Cardiac muscle cell (in vitro differentiated cells and primary cell): Measurements from ENCODE around the gene SOX6. TPM values are rescaled to one million over a fixed set of nuclear protein-coding genes. Genes with fewer than 3 reads are reported as not detected.

Source experiments
- DNase-seq, 2 donors: peaks; one replicate each; pipeline versions ENCODE4 v3.0.0 to v3.0.0-alpha.2; 2010 to 2017; ENCODE audit warnings: low read depth in 1 of 2, low spot score in 1 of 2
- H3K27ac ChIP-seq: fragments of 200-600 bp; sonication (generic); 2 replicates; pipeline ENCODE4 v1.5.1; 2016
- H3K27me3 ChIP-seq: fragments of 200-600 bp; sonication (generic); 2 replicates; pipeline ENCODE4 v1.6.0; 2016; ENCODE audit warnings: control low read depth
- H3K36me3 ChIP-seq: fragments of 200-600 bp; sonication (generic); 2 replicates; pipeline ENCODE4 v1.5.1; 2016; ENCODE audit warnings: control low read depth
- H3K4me1 ChIP-seq: fragments of 200-600 bp; sonication (generic); 2 replicates; pipeline ENCODE4 v1.8.1; 2017; ENCODE audit warnings: low read depth, mild to moderate bottlenecking, mixed run types
- H3K4me3 ChIP-seq: fragments of 200-600 bp; sonication (generic); 2 replicates; pipeline ENCODE4 v1.5.1; 2016; ENCODE audit warnings: mild to moderate bottlenecking
- H3K9me3 ChIP-seq: fragments of 200-600 bp; sonication (generic); 2 replicates; pipeline ENCODE4 v1.5.1; 2017; ENCODE audit warnings: low read depth, mild to moderate bottlenecking, control low read depth
- CTCF ChIP-seq: IDR thresholded peaks from 2 replicates; pipeline ENCODE4 v1.5.1; 2012; ENCODE audit warnings: low read depth, mild to moderate bottlenecking, low read length
- polyA plus RNA-seq: library from polyadenylated mRNA; unstranded; fragments of >200 nt; fragmentation: Nextera tagmentation; extraction: Ambion mirVana; gene quantifications from 2 replicates; pipeline ENCODE4 v1.2.1, GENCODE V29; 2016
- total RNA-seq: library from RNA; depleted of rRNA; stranded (reverse); fragments of >200 nt; gene quantifications from 2 replicates; pipeline ENCODE4 v1.2.3, GENCODE V29; 2016

Gene SOX6
- 7.6 and 9.6 TPM in 2 replicates for total RNA-seq
- 3.7 and 7.0 TPM in 2 replicates for polyA plus RNA-seq

- Histone ChIP-seq H3K4me3 (no peak within 1 kb of the TSS), H3K27ac (no peak within 1 kb of the TSS), H3K27me3 (peaks cover 10% of the 10 kb centered on the region), H3K4me1 (peaks cover 8% of the 10 kb centered on the region), H3K36me3 (no peaks in the 10 kb centered on the region), H3K9me3 (no peaks in the 10 kb centered on the region)
- peak; percentile 9 to 41 for DNase-seq
- TF ChIP-seq CTCF: no peak
Observed at GRCh38 chr11:16356057-16356760, at the start of gene SOX6. SOX6 (minus strand) TSS chr11:16356546; CDS start chr11:16341248, 15,298 bp downstream.

GRCh38 chr11:16404781-16405285 lies 48.5 kb upstream of the SOX6 start:
- Histone ChIP-seq H3K27me3 (peaks cover 63% of the 10 kb centered on the region), H3K4me1 (no peaks in the 10 kb centered on the region), H3K27ac (no peak overlapping the region), H3K9me3 (no peaks in the 10 kb centered on the region), H3K4me3 (no peak overlapping the region), H3K36me3 (no peaks in the 10 kb centered on the region)
- DNase-seq: no peak
- no peak for TF ChIP-seq CTCF

DNA sequence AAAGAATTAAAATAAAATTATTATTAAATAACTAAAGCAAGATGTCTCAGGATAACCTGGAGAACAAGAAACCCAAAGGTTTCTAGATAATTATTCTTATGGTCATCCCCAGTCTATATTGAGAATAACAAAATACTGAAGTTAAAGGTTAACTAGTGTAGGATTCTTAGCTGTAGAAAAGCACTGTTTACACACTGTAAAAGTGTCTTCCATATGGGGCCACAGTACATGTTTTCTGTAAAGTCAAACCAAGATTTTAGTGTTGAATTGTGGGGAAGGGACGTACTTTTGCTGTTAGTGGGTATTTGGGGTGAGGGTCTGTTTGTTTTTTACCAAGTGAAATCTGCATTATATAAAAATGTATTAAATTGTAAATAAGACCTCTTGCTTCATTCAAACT lies 47.5 kb upstream of the SOX6 start:
- no peaks in the 10 kb centered on the region for H3K9me3 ChIP-seq
- H3K36me3 ChIP-seq: no peaks in the 10 kb centered on the region
- no peak for TF ChIP-seq CTCF
- H3K27me3 ChIP-seq: peaks cover 64% of the 10 kb centered on the region
- no peak overlapping the region for H3K27ac ChIP-seq
- DNase-seq: no peak
- H3K4me3 ChIP-seq: no peak overlapping the region
- no peaks in the 10 kb centered on the region for H3K4me1 ChIP-seq

DNA sequence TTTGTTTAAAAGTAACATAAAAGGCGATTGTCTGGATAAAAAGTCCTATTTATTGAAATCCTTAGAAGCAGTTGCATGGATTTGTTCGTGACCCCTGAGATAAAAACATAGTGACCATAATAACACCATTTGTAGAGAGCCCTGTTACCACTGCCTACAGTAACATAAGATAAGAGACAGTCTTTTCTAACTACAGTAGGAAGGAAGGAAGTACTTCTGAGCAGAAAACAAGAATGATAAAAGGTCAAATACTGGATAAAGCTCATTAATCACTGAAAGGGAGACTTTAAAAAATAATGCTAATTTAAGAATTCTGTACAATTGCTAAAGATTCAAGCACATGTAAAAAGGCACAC lies 47.1 kb upstream of the SOX6 start:
- Histone ChIP-seq H3K27ac (no peak overlapping the region), H3K9me3 (no peaks in the 10 kb centered on the region), H3K4me3 (no peak overlapping the region), H3K4me1 (no peaks in the 10 kb centered on the region), H3K27me3 (peaks cover 64% of the 10 kb centered on the region), H3K36me3 (no peaks in the 10 kb centered on the region)
- no peak for TF ChIP-seq CTCF
- DNase-seq: no peak

GRCh38 chr11:16402654-16403447 lies 46.5 kb upstream of the SOX6 start:
- Histone ChIP-seq H3K36me3 (no peaks in the 10 kb centered on the region), H3K27ac (no peak overlapping the region), H3K4me1 (no peaks in the 10 kb centered on the region), H3K9me3 (no peaks in the 10 kb centered on the region), H3K4me3 (no peak overlapping the region), H3K27me3 (peaks cover 66% of the 10 kb centered on the region)
- no peak for TF ChIP-seq CTCF
- no peak for DNase-seq
